Stimulated activated naive B cell treated with anti-CD40 and anti-IgM and Interleukin-4, amounts not matched to agents 10 μg/mL and 1 μg/mL and 100 μg/mL, for 72 hours (primary cell): ENCODE measurements around the gene DOK6.
A peak's percentile ranks its signal among the peaks of the same experiment; 100 is the strongest.

Experiments used
- ATAC-seq, 2 donors: fragments of 150-1000 bp; cut with Tn5 transposase; replicated peaks; 2 replicates each; pipeline ENCODE4 v1.10.0; 2021; ENCODE audit warnings: moderate library complexity in 1 of 2
- DNase-seq: peaks from one replicate; pipeline ENCODE4 v3.0.0; 2021
- H3K27ac Mint-ChIP-seq: one replicate; pipeline ENCODE4 v1.8.0; 2022; ENCODE audit warnings: mild to moderate bottlenecking, mixed read lengths
- H3K27me3 Mint-ChIP-seq, 2 donors: one replicate each; pipeline ENCODE4 v1.8.0; 2022; ENCODE audit warnings: mixed read lengths in 2 of 2
- H3K36me3 Mint-ChIP-seq, 2 donors: one replicate each; pipeline ENCODE4 v1.8.0; 2022; ENCODE audit warnings: mixed read lengths in 2 of 2, mild to moderate bottlenecking in 1 of 2
- H3K4me1 Mint-ChIP-seq, 2 donors: one replicate each; pipeline ENCODE4 v1.8.0; 2022; ENCODE audit warnings: mixed read lengths in 2 of 2, mild to moderate bottlenecking in 1 of 2
- H3K4me3 Mint-ChIP-seq, 2 donors: one replicate each; pipeline ENCODE4 v1.8.0; 2022; ENCODE audit warnings: mild to moderate bottlenecking in 2 of 2, mixed read lengths in 2 of 2, moderate library complexity in 1 of 2
- H3K9me3 Mint-ChIP-seq, 2 donors: one replicate each; pipeline ENCODE4 v1.8.0; 2022; ENCODE audit warnings: mixed read lengths in 2 of 2, mild to moderate bottlenecking in 1 of 2

The DOK6 gene

GRCh38 chr18:69895066-69896047 lies 494.7 kb downstream of the DOK6 start:
- H3K27ac Mint-ChIP-seq = no peak overlapping the region
- peaks cover 0 to 9% of the 10 kb centered on the region in 2 donors for H3K36me3 Mint-ChIP-seq
- no peak for DNase-seq
- H3K9me3 Mint-ChIP-seq = peaks cover 1 to 5% of the 10 kb centered on the region in 2 donors
- no peak for ATAC-seq
- peaks cover 0 to 7% of the 10 kb centered on the region in 2 donors for H3K27me3 Mint-ChIP-seq
- no peak overlapping the region for H3K4me3 Mint-ChIP-seq
- peaks cover 3 to 14% of the 10 kb centered on the region in 2 donors for H3K4me1 Mint-ChIP-seq

GRCh38 chr18:69897397-69898108 lies 496.9 kb downstream of the DOK6 start:
- Mint-ChIP-seq H3K27me3 (peaks cover 0 to 7% of the 10 kb centered on the region in 2 donors), H3K4me1 (peaks cover 1 to 14% of the 10 kb centered on the region in 2 donors), H3K36me3 (peaks cover 0 to 5% of the 10 kb centered on the region in 2 donors), H3K4me3 (peak overlapping the region in 1 of 2 donors; percentile 35), H3K9me3 (peaks cover 1 to 5% of the 10 kb centered on the region in 2 donors), H3K27ac (peak overlapping the region; percentile 4)
- DNase-seq (no peak), ATAC-seq (no peak)

GRCh38 chr18:69898241-69898861 lies 497.7 kb downstream of the DOK6 start:
- peaks cover 0 to 5% of the 10 kb centered on the region in 2 donors for H3K36me3 Mint-ChIP-seq
- H3K9me3 Mint-ChIP-seq = peaks cover 1 to 5% of the 10 kb centered on the region in 2 donors
- ATAC-seq = no peak
- peaks cover 0 to 7% of the 10 kb centered on the region in 2 donors for H3K27me3 Mint-ChIP-seq
- H3K27ac Mint-ChIP-seq = no peak overlapping the region
- H3K4me1 Mint-ChIP-seq = peaks cover 1 to 14% of the 10 kb centered on the region in 2 donors
- DNase-seq = no peak
- H3K4me3 Mint-ChIP-seq = no peak overlapping the region
